SH-SY5Y (cell line): Measurements from ENCODE around the gene SHB.

ENCODE experiments used
- GATA2 ChIP-seq: IDR thresholded peaks from 2 replicates; pipeline ENCODE4 v1.6.1; 2011; ENCODE audit warnings: mild to moderate bottlenecking, low read depth, low read length
- GATA3 ChIP-seq: IDR thresholded peaks from 2 replicates; pipeline ENCODE4 v1.6.1; 2011; ENCODE audit warnings: low read depth, mild to moderate bottlenecking, low read length, moderate library complexity

GRCh38 chr9:37923796-37924427, 145.1 kb downstream of the SHB start:
- no peak for TF ChIP-seq GATA2
- TF ChIP-seq GATA3, result no peak
